ENCODE measurements around the gene HOXA3. TPM values are rescaled to one million over a fixed set of nuclear protein-coding genes. Genes with fewer than 3 reads are reported as not detected.
A peak's percentile ranks its signal among the peaks of the same experiment; 100 is the strongest.

The HOXA3 gene
- total and polyA plus RNA-seq, 10 of the 15 experiments (the other 5 are each of a cell fraction or from before 2014, with no cell fraction given): 0.05 TPM; not detected in 9

- TF ChIP-seq USF2 (IDR thresholded peaks at IDR 0.05; ENCODE audit: borderline replicate concordance, low read depth, low read length) (no peak), CHD1 (IDR thresholded peaks at IDR 0.05; ENCODE audit: low read depth, low read length) (no peak), SUPT20H (IDR thresholded peaks at IDR 0.05; ENCODE audit: borderline replicate concordance, control insufficient read depth, low read depth, low read length) (no peak)
Observed at GRCh38 chr7:27168265-27168947, 16.0 kb upstream of the HOXA3 start (continued).

DNA sequence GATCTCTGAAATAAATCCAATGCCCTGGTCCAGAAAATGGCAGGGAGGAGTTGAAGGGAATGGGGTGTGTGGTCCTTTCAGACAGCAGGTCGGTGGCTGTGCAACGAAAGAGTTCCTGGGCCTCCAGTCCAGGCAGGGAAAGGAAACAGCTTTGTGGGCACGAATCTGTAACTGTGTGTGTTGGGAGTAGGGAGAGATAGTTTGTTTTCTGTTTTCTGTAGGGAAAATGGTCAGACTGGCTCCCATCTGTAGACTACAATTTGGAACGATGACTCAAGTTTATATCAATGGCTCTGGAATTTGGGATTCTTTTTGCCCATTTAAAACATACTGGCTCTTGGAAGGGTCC, 15.5 kb upstream of the HOXA3 start:
- Histone ChIP-seq H2AFZ (ENCODE audit: control insufficient read depth, low read depth, low read length) (no peak overlapping the region), H3K27ac (ENCODE audit: control insufficient read depth, insufficient read depth) (no peak overlapping the region), H3K79me2 (ENCODE audit: control insufficient read depth, insufficient read depth, low read length) (no peaks in the 10 kb centered on the region), H3K9ac (ENCODE audit: control insufficient read depth, insufficient read depth, low read length) (no peak overlapping the region), H3K4me2 (ENCODE audit: control insufficient read depth, insufficient read depth) (no peak overlapping the region), H4K20me1 (ENCODE audit: control insufficient read depth, insufficient read depth) (no peaks in the 10 kb centered on the region), H3K27me3 (replicated peaks in 1 of 2; ENCODE audit: control insufficient read depth in 2 of 2, insufficient read depth in 2 of 2, low read length in 1 of 2) (peaks cover 29 to 46% of the 10 kb centered on the region in 2 experiments), H3K36me3 (ENCODE audit: control insufficient read depth in 2 of 2, insufficient read depth in 2 of 2, low read length in 1 of 2) (no peaks in the 10 kb centered on the region; a peak in 1 of 4 replicates), H3K4me1 (ENCODE audit: control insufficient read depth, insufficient read depth, low read length) (no peaks in the 10 kb centered on the region), H3K4me3 (no peak overlapping the region), H3K9me3 (replicated peaks; ENCODE audit: control insufficient read depth, insufficient read depth, low read length) (peaks cover 2% of the 10 kb centered on the region; the same call in 1 of the 3 replicates)
- RAD21 ChIA-PET (ENCODE audit: unreplicated experiment): no interaction called here
- no peak for ATAC-seq
- BruUV-seq (replicated peaks): no TSS peak
- intact Hi-C loops (cut with micrococcal nuclease; ENCODE audit: unreplicated experiment) (no loop called here), in situ Hi-C loops (cut with MboI) (loop anchor here (25.0 kb wide), 1 partner anchor 1081 kb away; no protein-coding TSS in a partner anchor)
- no peak for DNase-seq (ENCODE audit: low read depth, low spot score)
- POLR2A ChIA-PET: interaction anchor here (0.6 kb wide), 1 partner anchor 275 kb away, joined by 3 read pairs; no protein-coding TSS in a partner anchor
- FAIRE-seq: no peak
- CTCF ChIA-PET: no interaction called here
- SMC1A ChIA-PET (ENCODE audit: uncharacterized antibody, unreplicated experiment): no interaction called here
- WGBS (ENCODE audit: insufficient coverage, insufficient replicate concordance, low lambda C conversion rate, missing lambda C conversion rate): 2% methylated on average over 4 of the region's 4 CpGs
- TF ChIP-seq TBL1XR1 (IDR thresholded peaks at IDR 0.05; ENCODE audit: low read depth, low read length): no peak
- TF ChIP-seq PKNOX1 (IDR thresholded peaks at IDR 0.05): no peak
- TF ChIP-seq EZH2 (IDR thresholded peaks at IDR 0.05; ENCODE audit: borderline replicate concordance, control insufficient read depth, low read depth, low read length): 0 out of 2 replicates have a peak, but pooled peaks have one; percentile 66
- TF ChIP-seq SMARCA5 (IDR thresholded peaks at IDR 0.05): no peak

Measured in GM12878 (cell line).